Liver (tissue), 9 donors: ENCODE measurements around the gene HIF3A. TPM values are rescaled to one million over a fixed set of nuclear protein-coding genes. Genes with fewer than 3 reads are reported as not detected.

Experiments used
- DNase-seq: peaks from one replicate; pipeline ENCODE4 v3.0.0-alpha.2; 2017; ENCODE audit warnings: low spot score
- H3K27ac ChIP-seq, 2 donors: one replicate each; pipeline ENCODE4 v1.7.0; 2013; ENCODE audit warnings: inconsistent platforms in 2 of 2, low read length in 2 of 2, control low read depth in 1 of 2, low read depth in 1 of 2, mild to moderate bottlenecking in 1 of 2
- H3K27me3 ChIP-seq, 4 donors: one replicate each; pipeline versions ENCODE4 v1.6.1 to v1.7.0; 2013; ENCODE audit warnings: low read length in 3 of 4, inconsistent platforms in 1 of 4, mild to moderate bottlenecking in 1 of 4, moderate library complexity in 1 of 4; ENCODE audit not compliant: control insufficient read depth in 4 of 4, insufficient read depth in 4 of 4
- H3K36me3 ChIP-seq, 4 donors: one replicate each; pipeline versions ENCODE4 v1.6.1 to v1.7.0; 2013; ENCODE audit warnings: low read length in 3 of 4, mild to moderate bottlenecking in 3 of 4, low read depth in 1 of 4, moderate library complexity in 1 of 4; ENCODE audit not compliant: control insufficient read depth in 4 of 4, insufficient read depth in 3 of 4
- H3K4me1 ChIP-seq, 4 donors: one replicate each; pipeline versions ENCODE4 v1.6.1 to v1.7.0; 2013; ENCODE audit warnings: low read length in 3 of 4, mild to moderate bottlenecking in 3 of 4, moderate library complexity in 1 of 4; ENCODE audit not compliant: control insufficient read depth in 4 of 4, insufficient read depth in 4 of 4
- H3K4me3 ChIP-seq, 3 donors: one replicate each; pipeline versions ENCODE4 v1.6.1 to v1.7.0; 2013; ENCODE audit warnings: low read length in 3 of 3, control low read depth in 1 of 3, low read depth in 1 of 3, mild to moderate bottlenecking in 1 of 3
- H3K9ac ChIP-seq, 2 donors: one replicate each; pipeline ENCODE4 v1.7.0; 2013; ENCODE audit warnings: low read length in 2 of 2, mild to moderate bottlenecking in 2 of 2, moderate library complexity in 2 of 2, control low read depth in 1 of 2, low read depth in 1 of 2
- H3K9me3 ChIP-seq, 4 donors: one replicate each; pipeline versions ENCODE4 v1.6.1 to v1.7.0; 2013; ENCODE audit warnings: low read length in 3 of 4; ENCODE audit not compliant: control insufficient read depth in 4 of 4
- ATF3 ChIP-seq: IDR thresholded peaks from 2 replicates; pipeline ENCODE4 v1.6.1; 2016; ENCODE audit warnings: antibody characterized with exemption
- EGR1 ChIP-seq, 2 donors: IDR thresholded peaks; 2 replicates each; pipeline ENCODE4 v1.6.1; 2016 to 2018; ENCODE audit warnings: antibody characterized with exemption in 2 of 2, low read depth in 2 of 2
- FOXA1 ChIP-seq: IDR thresholded peaks from 2 replicates; pipeline ENCODE4 v1.6.1; 2016; ENCODE audit warnings: antibody characterized with exemption
- GABPA ChIP-seq, 2 donors: IDR thresholded peaks in 1 of 2; conservative IDR thresholded peaks in 1 of 2; 2 replicates each; pipeline ENCODE4 v1.6.1; 2016; ENCODE audit warnings: antibody characterized with exemption in 2 of 2, mild to moderate bottlenecking in 1 of 2, moderate library complexity in 1 of 2
- HNF4A ChIP-seq, 2 donors: conservative IDR thresholded peaks; 2 replicates each; pipeline ENCODE4 v1.6.1; 2016; ENCODE audit warnings: antibody characterized with exemption in 2 of 2, mild to moderate bottlenecking in 2 of 2
- HNF4G ChIP-seq: IDR thresholded peaks from 2 replicates; pipeline ENCODE4 v1.6.1; 2016; ENCODE audit warnings: antibody characterized with exemption
- JUND ChIP-seq, 2 donors: IDR thresholded peaks; 2 replicates each; pipeline ENCODE4 v1.6.1; 2016; ENCODE audit warnings: antibody characterized with exemption in 2 of 2
- MAX ChIP-seq: IDR thresholded peaks from 2 replicates; pipeline ENCODE4 v1.6.1; 2016; ENCODE audit warnings: antibody characterized with exemption
- NR2F2 ChIP-seq: IDR thresholded peaks from 2 replicates; pipeline ENCODE4 v1.6.1; 2016; ENCODE audit warnings: antibody characterized with exemption
- RAD21 ChIP-seq, 2 donors: IDR thresholded peaks; 2 replicates each; pipeline ENCODE4 v1.6.1; 2016; ENCODE audit warnings: antibody characterized with exemption in 2 of 2, mild to moderate bottlenecking in 2 of 2
- RXRA ChIP-seq, 2 donors: IDR thresholded peaks; 2 replicates each; pipeline ENCODE4 v1.6.1; 2017 to 2018; ENCODE audit warnings: antibody characterized with exemption in 2 of 2, mild to moderate bottlenecking in 1 of 2
- TAF1 ChIP-seq: conservative IDR thresholded peaks from 2 replicates; pipeline ENCODE4 v1.6.1; 2016; ENCODE audit warnings: antibody characterized with exemption, mild to moderate bottlenecking
- YY1 ChIP-seq: IDR thresholded peaks from 2 replicates; pipeline ENCODE4 v1.6.1; 2016; ENCODE audit warnings: antibody characterized with exemption, mild to moderate bottlenecking
- ZBTB33 ChIP-seq: IDR thresholded peaks from 2 replicates; pipeline ENCODE4 v1.6.1; 2016; ENCODE audit warnings: antibody characterized with exemption
- WGBS: extraction: QIAGEN DNeasy Blood & Tissue Kit; methylation state at CpG from one replicate; pipeline ENCODE4 v1.1.7; 2013; 5-methylcytosine and 5-hydroxymethylcytosine counted together
- polyA plus RNA-seq, 2 donors: library from polyadenylated mRNA; stranded (reverse) in 1 of 2; unstranded in 1 of 2; fragments of 200-250 nt in 1 of 2; fragments of >200 nt in 1 of 2; fragmentation: Nextera tagmentation in 1 of 2; extraction: Ambion mirVana in 1 of 2; gene quantifications; one replicate each; pipeline versions ENCODE4 v1.2.1 to v1.2.3, GENCODE V29; 2013 to 2015
- total RNA-seq, 2 donors: library from RNA; depleted of rRNA; stranded (reverse); fragments of >200 nt; gene quantifications; one replicate each; pipeline ENCODE4 v1.2.3, GENCODE V29; 2014
- TF ChIP-seq, protein P1 (sequence below): fragments of 150-350 bp; IDR thresholded peaks from 2 replicates; pipeline ENCODE4 v1.5.1; 2017; ENCODE audit warnings: improper control_type of control experiment, low read depth, low read length; ENCODE audit not compliant: missing input control
- TF ChIP-seq, protein P2 (sequence below): IDR thresholded peaks from 2 replicates; pipeline ENCODE4 v1.6.1; 2016; ENCODE audit warnings: antibody characterized with exemption, mild to moderate bottlenecking
- donor health status: healthy.
- donor health status: healthy.
- donor health status: healthy.
- donor health status: healthy.
- donor health status: healthy.

Gene HIF3A
- total and polyA plus RNA-seq, 4 donors = 2.2 to 20.5 (median 6.8) TPM

DNA sequence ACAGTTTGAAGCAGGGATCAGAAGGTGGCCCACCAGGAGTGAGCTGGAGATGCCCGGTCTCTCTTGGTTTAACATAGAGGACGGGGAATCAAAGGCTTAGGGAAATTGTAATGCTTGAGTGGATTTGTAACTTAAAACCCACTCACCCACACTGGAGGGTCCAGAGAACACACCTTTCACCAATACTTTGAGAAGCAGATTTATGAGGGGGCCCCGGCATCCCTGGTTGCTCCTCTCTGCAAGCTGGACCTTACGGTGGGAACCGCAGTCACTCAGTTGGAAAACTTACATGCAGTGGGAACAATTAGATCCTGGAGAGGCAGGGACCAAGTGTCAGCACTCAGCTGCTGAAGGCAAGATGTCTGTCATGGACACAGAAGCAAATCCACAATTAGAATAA is 70.6 kb downstream of the HIF3A start:
- TF ChIP-seq HNF4A (conservative IDR thresholded peaks at IDR 0.05) (no peak), MAX (no peak), RAD21 (IDR thresholded peaks at IDR 0.05) (no peak), ATF3 (no peak), JUND (IDR thresholded peaks at IDR 0.05) (no peak), FOXA1 (no peak), YY1 (no peak), NR2F2 (no peak), RXRA (IDR thresholded peaks at IDR 0.05) (no peak), HNF4G (no peak), TAF1 (no peak), ZBTB33 (no peak), EGR1 (IDR thresholded peaks at IDR 0.05; ENCODE audit: low read depth in 2 of 2) (no peak), GABPA (IDR thresholded peaks at IDR 0.05 in 1 of 2, conservative IDR thresholded peaks at IDR 0.05 in 1 of 2) (no peak)
- TF ChIP-seq, protein P1, sequence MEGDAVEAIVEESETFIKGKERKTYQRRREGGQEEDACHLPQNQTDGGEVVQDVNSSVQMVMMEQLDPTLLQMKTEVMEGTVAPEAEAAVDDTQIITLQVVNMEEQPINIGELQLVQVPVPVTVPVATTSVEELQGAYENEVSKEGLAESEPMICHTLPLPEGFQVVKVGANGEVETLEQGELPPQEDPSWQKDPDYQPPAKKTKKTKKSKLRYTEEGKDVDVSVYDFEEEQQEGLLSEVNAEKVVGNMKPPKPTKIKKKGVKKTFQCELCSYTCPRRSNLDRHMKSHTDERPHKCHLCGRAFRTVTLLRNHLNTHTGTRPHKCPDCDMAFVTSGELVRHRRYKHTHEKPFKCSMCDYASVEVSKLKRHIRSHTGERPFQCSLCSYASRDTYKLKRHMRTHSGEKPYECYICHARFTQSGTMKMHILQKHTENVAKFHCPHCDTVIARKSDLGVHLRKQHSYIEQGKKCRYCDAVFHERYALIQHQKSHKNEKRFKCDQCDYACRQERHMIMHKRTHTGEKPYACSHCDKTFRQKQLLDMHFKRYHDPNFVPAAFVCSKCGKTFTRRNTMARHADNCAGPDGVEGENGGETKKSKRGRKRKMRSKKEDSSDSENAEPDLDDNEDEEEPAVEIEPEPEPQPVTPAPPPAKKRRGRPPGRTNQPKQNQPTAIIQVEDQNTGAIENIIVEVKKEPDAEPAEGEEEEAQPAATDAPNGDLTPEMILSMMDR = no peak
- TF ChIP-seq, protein P2, sequence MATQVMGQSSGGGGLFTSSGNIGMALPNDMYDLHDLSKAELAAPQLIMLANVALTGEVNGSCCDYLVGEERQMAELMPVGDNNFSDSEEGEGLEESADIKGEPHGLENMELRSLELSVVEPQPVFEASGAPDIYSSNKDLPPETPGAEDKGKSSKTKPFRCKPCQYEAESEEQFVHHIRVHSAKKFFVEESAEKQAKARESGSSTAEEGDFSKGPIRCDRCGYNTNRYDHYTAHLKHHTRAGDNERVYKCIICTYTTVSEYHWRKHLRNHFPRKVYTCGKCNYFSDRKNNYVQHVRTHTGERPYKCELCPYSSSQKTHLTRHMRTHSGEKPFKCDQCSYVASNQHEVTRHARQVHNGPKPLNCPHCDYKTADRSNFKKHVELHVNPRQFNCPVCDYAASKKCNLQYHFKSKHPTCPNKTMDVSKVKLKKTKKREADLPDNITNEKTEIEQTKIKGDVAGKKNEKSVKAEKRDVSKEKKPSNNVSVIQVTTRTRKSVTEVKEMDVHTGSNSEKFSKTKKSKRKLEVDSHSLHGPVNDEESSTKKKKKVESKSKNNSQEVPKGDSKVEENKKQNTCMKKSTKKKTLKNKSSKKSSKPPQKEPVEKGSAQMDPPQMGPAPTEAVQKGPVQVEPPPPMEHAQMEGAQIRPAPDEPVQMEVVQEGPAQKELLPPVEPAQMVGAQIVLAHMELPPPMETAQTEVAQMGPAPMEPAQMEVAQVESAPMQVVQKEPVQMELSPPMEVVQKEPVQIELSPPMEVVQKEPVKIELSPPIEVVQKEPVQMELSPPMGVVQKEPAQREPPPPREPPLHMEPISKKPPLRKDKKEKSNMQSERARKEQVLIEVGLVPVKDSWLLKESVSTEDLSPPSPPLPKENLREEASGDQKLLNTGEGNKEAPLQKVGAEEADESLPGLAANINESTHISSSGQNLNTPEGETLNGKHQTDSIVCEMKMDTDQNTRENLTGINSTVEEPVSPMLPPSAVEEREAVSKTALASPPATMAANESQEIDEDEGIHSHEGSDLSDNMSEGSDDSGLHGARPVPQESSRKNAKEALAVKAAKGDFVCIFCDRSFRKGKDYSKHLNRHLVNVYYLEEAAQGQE = no peak
- Histone ChIP-seq H3K9me3 (no peaks in the 10 kb centered on the region), H3K9ac (no peak overlapping the region), H3K27ac (no peak overlapping the region), H3K4me3 (no peak overlapping the region), H3K36me3 (peaks cover 0 to 7% (median 3%) of the 10 kb centered on the region in 4 donors), H3K4me1 (peaks cover 5 to 31% (median 18%) of the 10 kb centered on the region in 4 donors), H3K27me3 (no peaks in the 10 kb centered on the region)
- 96% methylated on average over 5 of the region's 5 CpGs for WGBS
- no peak for DNase-seq

GRCh38 chr19:46368116-46368515 is 71.3 kb downstream of the HIF3A start:
- Histone ChIP-seq H3K36me3 (peaks cover 0 to 7% (median 3%) of the 10 kb centered on the region in 4 donors), H3K9me3 (no peaks in the 10 kb centered on the region), H3K4me1 (peaks cover 5 to 36% (median 18%) of the 10 kb centered on the region in 4 donors), H3K9ac (no peak overlapping the region), H3K4me3 (no peak overlapping the region), H3K27ac (no peak overlapping the region), H3K27me3 (no peaks in the 10 kb centered on the region)
- TF ChIP-seq, protein P2 = no peak
- no peak for TF ChIP-seq JUND (IDR thresholded peaks at IDR 0.05)
- no peak for DNase-seq
- WGBS = 96% methylated on average over 7 of the region's 7 CpGs
